Fibroblast of lung (primary cell): ENCODE data around the gene APOA1.

Source experiments
- EZH2 ChIP-seq: IDR thresholded peaks from 2 replicates; pipeline ENCODE4 v1.5.1; 2012; ENCODE audit warnings: low read length, control low read depth, mild to moderate bottlenecking; ENCODE audit errors: missing control alignments
- TF ChIP-seq, protein P1 (sequence below), 2 donors: IDR thresholded peaks in 1 of 2; conservative IDR thresholded peaks in 1 of 2; 1 replicate in 1 of 2; 2 replicates in 1 of 2; pipeline ENCODE4 v1.5.1; 2011 to 2012; ENCODE audit warnings: low read length in 2 of 2, control low read depth in 1 of 2, inconsistent platforms in 1 of 2, low read depth in 1 of 2, mild to moderate bottlenecking in 1 of 2

DNA sequence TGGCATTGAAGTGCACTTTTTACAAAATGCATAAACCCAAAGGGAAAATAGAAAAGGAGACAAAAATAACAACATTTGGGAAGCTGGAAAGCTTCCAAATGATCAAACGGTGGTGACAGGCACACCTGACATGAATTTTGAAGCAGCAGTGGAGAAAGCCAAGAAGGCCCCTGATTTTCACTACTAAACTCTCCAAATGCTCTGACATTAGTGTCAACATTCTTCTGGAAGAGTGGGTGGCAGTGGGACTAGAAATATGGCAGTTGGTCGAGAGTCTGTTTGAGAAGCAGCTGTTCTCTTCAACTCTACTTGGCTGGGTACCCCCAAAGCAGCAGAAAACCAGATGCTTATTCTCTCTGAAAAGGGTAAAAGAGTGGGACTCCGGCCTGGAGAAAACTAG, 33.4 kb downstream of the APOA1 start:
- TF ChIP-seq, protein P1, sequence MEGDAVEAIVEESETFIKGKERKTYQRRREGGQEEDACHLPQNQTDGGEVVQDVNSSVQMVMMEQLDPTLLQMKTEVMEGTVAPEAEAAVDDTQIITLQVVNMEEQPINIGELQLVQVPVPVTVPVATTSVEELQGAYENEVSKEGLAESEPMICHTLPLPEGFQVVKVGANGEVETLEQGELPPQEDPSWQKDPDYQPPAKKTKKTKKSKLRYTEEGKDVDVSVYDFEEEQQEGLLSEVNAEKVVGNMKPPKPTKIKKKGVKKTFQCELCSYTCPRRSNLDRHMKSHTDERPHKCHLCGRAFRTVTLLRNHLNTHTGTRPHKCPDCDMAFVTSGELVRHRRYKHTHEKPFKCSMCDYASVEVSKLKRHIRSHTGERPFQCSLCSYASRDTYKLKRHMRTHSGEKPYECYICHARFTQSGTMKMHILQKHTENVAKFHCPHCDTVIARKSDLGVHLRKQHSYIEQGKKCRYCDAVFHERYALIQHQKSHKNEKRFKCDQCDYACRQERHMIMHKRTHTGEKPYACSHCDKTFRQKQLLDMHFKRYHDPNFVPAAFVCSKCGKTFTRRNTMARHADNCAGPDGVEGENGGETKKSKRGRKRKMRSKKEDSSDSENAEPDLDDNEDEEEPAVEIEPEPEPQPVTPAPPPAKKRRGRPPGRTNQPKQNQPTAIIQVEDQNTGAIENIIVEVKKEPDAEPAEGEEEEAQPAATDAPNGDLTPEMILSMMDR (conservative IDR thresholded peaks at IDR 0.05 in 1 of 2, IDR thresholded peaks at IDR 0.05 in 1 of 2; ENCODE audit: low read depth in 1 of 2, low read length in 2 of 2) = no peak
- no peak for TF ChIP-seq EZH2
